SJSA1 (cell line): ENCODE measurements around the gene AEBP1. TPM values are rescaled to one million over a fixed set of nuclear protein-coding genes. Genes with fewer than 3 reads are reported as not detected.
A peak's percentile ranks its signal among the peaks of the same experiment; 100 is the strongest.

ENCODE experiments used
- DNase-seq, 2 experiments: peaks; one replicate each; pipeline ENCODE4 v3.0.0-alpha.2; 2015 to 2020; ENCODE audit warnings: low spot score in 2 of 2, low read depth in 1 of 2
- H3K27ac ChIP-seq: fragments of 250-450 bp; sonication (Bioruptor Pico); 2 replicates; pipeline ENCODE4 v1.5.1; 2020; ENCODE audit warnings: mild to moderate bottlenecking, moderate library complexity
- H3K27me3 ChIP-seq: fragments of 250-450 bp; sonication (Bioruptor Pico); replicated peaks from 2 replicates; pipeline ENCODE4 v1.5.1; 2020; ENCODE audit warnings: mild to moderate bottlenecking, moderate library complexity
- H3K36me3 ChIP-seq: fragments of 250-450 bp; sonication (Bioruptor Pico); 2 replicates; pipeline ENCODE4 v1.5.1; 2020; ENCODE audit warnings: mild to moderate bottlenecking
- H3K4me1 ChIP-seq: fragments of 250-450 bp; sonication (Bioruptor Pico); replicated peaks from 2 replicates; pipeline ENCODE4 v1.6.1; 2021; ENCODE audit warnings: mild to moderate bottlenecking
- H3K4me3 ChIP-seq: fragments of 250-450 bp; sonication (Bioruptor Pico); 2 replicates; pipeline ENCODE4 v1.5.1; 2020; ENCODE audit warnings: mild to moderate bottlenecking
- H3K9me3 ChIP-seq: fragments of 250-450 bp; sonication (Bioruptor Pico); replicated peaks from 2 replicates; pipeline ENCODE4 v1.5.1; 2020; ENCODE audit warnings: mild to moderate bottlenecking
- total RNA-seq: library from RNA; depleted of rRNA; stranded (reverse); fragments of >200 nt; shearing (Covaris generic); gene quantifications from 2 replicates; pipeline ENCODE4 v1.2.3, GENCODE V29; 2014; rRNA removed

The AEBP1 gene
- total RNA-seq, 1 experiment from 2014 or later = not detected

DNA sequence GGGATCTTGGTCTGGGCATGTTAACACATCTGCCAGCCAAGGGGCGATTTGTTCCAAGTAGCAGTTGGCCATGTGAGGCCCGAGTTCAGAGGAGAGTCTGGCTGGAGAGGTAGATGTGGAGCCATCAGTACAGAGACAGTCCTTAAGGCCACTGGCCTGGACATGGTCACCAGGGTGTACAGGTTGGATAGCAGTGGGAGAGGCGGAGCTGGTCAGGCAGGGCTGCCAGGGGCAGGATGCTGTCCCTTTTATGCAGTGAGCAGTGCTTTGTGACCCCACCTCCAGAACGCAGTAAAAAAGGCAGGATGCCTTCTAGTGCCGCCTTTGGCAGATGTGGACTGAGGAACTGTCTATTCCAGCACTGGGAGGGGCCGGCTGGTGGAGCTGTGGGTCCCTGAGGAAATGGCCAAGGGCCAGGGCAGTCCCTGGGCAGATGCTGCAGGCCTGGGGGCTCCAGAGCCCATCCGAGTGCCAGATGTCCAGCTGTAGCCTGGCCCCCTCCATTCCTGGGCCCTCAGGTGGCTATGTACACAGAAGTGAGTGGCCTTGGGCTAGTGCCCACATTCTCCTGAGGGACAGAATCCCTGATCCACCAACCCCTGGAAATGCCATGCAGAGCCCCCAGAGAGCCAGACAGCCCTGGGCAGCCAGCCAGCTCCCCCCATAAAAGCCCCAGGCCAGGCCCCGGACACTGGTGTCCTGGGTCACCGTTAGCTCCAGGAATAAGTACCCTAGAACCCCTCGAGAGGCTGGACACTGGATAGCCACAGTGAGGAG, 54.1 kb downstream of the AEBP1 start:
- no peaks in the 10 kb centered on the region for H3K27me3 ChIP-seq
- H3K36me3 ChIP-seq = no peaks in the 10 kb centered on the region
- H3K27ac ChIP-seq = no peak overlapping the region

GRCh38 chr7:44158873-44159631, 54.9 kb downstream of the AEBP1 start:
- no peak overlapping the region for H3K27ac ChIP-seq
- H3K4me1 ChIP-seq = peaks cover 14% of the 10 kb centered on the region
- H3K36me3 ChIP-seq = no peaks in the 10 kb centered on the region
- H3K9me3 ChIP-seq = no peaks in the 10 kb centered on the region
- no peak overlapping the region for H3K4me3 ChIP-seq
- no peaks in the 10 kb centered on the region for H3K27me3 ChIP-seq
- DNase-seq = no peak

More for the DNA sequence above, 54.1 kb downstream of the AEBP1 start:
- H3K9me3 ChIP-seq = no peaks in the 10 kb centered on the region
- H3K4me3 ChIP-seq = no peak overlapping the region
- peak in 1 of 2 experiments; percentile 37 for DNase-seq
- peaks cover 8% of the 10 kb centered on the region for H3K4me1 ChIP-seq

- DNase-seq = no peak
- H3K9me3 ChIP-seq = no peaks in the 10 kb centered on the region
- H3K4me3 ChIP-seq = no peak overlapping the region
- H3K4me1 ChIP-seq = peaks cover 16% of the 10 kb centered on the region
- H3K27ac ChIP-seq = no peak overlapping the region
- H3K36me3 ChIP-seq = no peaks in the 10 kb centered on the region
- no peaks in the 10 kb centered on the region for H3K27me3 ChIP-seq
Observed at GRCh38 chr7:44159824-44160630, 55.9 kb downstream of the AEBP1 start.

DNA sequence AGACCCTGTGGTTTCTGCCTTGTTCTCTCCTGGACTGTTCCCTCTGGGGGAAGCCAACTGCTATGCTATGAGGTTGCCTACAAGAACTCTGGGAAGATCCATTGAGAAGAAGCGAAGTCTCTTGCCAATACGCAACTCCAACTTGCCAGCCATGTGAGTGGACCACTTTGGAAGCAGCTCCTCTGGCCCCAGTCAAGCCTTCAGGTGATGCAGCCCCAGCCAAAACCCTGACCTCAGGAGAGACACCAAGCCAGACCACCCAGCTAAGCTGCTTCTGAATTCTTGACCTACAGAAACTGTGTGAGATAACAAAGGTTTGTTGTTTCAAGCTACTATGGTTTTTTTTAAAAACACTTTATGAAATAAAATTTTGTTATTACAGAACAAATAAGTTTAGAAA, 57.2 kb downstream of the AEBP1 start:
- Histone ChIP-seq H3K9me3 (no peaks in the 10 kb centered on the region), H3K4me3 (no peak overlapping the region), H3K4me1 (peaks cover 16% of the 10 kb centered on the region), H3K27ac (no peak overlapping the region), H3K36me3 (no peaks in the 10 kb centered on the region), H3K27me3 (no peaks in the 10 kb centered on the region)
- DNase-seq = no peak

GRCh38 chr7:44162179-44162578, 58.0 kb downstream of the AEBP1 start:
- Histone ChIP-seq H3K27ac (no peak overlapping the region), H3K27me3 (no peaks in the 10 kb centered on the region), H3K4me3 (no peak overlapping the region), H3K36me3 (no peaks in the 10 kb centered on the region), H3K4me1 (peaks cover 16% of the 10 kb centered on the region), H3K9me3 (no peaks in the 10 kb centered on the region)
- no peak for DNase-seq

- Histone ChIP-seq H3K27ac (peak overlapping the region; percentile 65), H3K9me3 (no peaks in the 10 kb centered on the region), H3K36me3 (no peaks in the 10 kb centered on the region), H3K4me3 (no peak overlapping the region), H3K27me3 (no peaks in the 10 kb centered on the region), H3K4me1 (peaks cover 16% of the 10 kb centered on the region)
- DNase-seq = peak in 1 of 2 experiments; percentile 8
Observed at GRCh38 chr7:44162785-44163395, 58.7 kb downstream of the AEBP1 start.

DNA sequence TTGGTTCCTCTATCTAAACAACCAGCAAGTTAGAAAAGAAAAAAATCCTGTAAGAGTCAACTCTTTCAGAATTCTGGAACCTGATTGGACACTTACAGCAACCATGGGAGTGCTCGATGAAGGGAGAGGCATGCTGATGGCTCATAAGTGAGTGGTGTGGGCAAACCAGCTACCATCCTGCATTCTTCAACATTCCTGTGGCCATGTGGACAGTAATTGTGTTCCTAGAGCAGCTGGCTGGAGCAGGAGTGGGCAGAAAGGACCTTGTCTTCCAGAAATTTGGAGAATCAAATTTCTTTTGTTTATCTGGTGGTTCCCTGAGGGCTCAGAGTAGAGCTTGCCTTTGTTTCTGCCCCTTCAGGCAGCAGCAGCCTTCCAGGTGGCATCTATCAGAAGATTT, 59.4 kb downstream of the AEBP1 start:
- Histone ChIP-seq H3K4me3 (no peak overlapping the region), H3K27me3 (no peaks in the 10 kb centered on the region), H3K9me3 (no peaks in the 10 kb centered on the region), H3K4me1 (peaks cover 16% of the 10 kb centered on the region), H3K27ac (peak overlapping the region; percentile 65), H3K36me3 (no peaks in the 10 kb centered on the region)
- DNase-seq = peak; percentile 88 to 89

Other genes starting within 250 kb of the AEBP1 start
- gene MRPS24, start 234.8 kb upstream of the AEBP1 start, total RNA-seq = 146 and 224 TPM in 2 replicates
- 20.4 and 25.4 TPM in 2 replicates for gene URGCP, start 197.7 kb upstream of the AEBP1 start, total RNA-seq
- 12.1 and 13.0 TPM in 2 replicates for gene UBE2D4, start 177.9 kb upstream of the AEBP1 start, total RNA-seq
- gene SPDYE1, start 106.4 kb upstream of the AEBP1 start, total RNA-seq = not detected in 2 replicates
- 171 and 183 TPM in 2 replicates for gene DBNL, start 59.6 kb upstream of the AEBP1 start, total RNA-seq
- gene PGAM2, start 38.8 kb upstream of the AEBP1 start, total RNA-seq = 0.13 TPM in 1 of 2 replicates, not detected in the other
- 5.4 and 10.7 TPM in 2 replicates for gene POLM, start 21.8 kb upstream of the AEBP1 start, total RNA-seq
- gene POLD2, start 19.2 kb downstream of the AEBP1 start, total RNA-seq = 84.9 and 96.1 TPM in 2 replicates
- gene MYL7, start 37.0 kb downstream of the AEBP1 start, total RNA-seq = not detected in 2 replicates
- gene GCK, start 85.1 kb downstream of the AEBP1 start, total RNA-seq = 0.13 and 1.6 TPM in 2 replicates
- gene YKT6, start 96.6 kb downstream of the AEBP1 start, total RNA-seq = 51.3 and 111 TPM in 2 replicates
- gene CAMK2B, start 221.2 kb downstream of the AEBP1 start, total RNA-seq = not detected in 2 replicates